Upper lobe of right lung (tissue), 1 donor: ENCODE results near the gene PTPRH. TPM values are rescaled to one million over a fixed set of nuclear protein-coding genes. Genes with fewer than 3 reads are reported as not detected.

ENCODE experiments used
- ATAC-seq: fragments of 200-7000 bp; cut with Tn5 transposase; one replicate; pipeline ENCODE4 v1.9.1; 2020; ENCODE audit warnings: mild to moderate bottlenecking, moderate library complexity
- DNase-seq: peaks from one replicate; pipeline ENCODE4 v3.0.0-alpha.2; 2020
- H3K27ac ChIP-seq: fragments of 200-600 bp; one replicate; pipeline ENCODE4 v1.8.0; 2022
- H3K27me3 ChIP-seq: fragments of 200-600 bp; one replicate; pipeline ENCODE4 v1.8.0; 2022; ENCODE audit warnings: mild to moderate bottlenecking
- H3K36me3 ChIP-seq: fragments of 200-600 bp; one replicate; pipeline ENCODE4 v1.8.0; 2022
- H3K4me1 ChIP-seq: fragments of 200-600 bp; one replicate; pipeline ENCODE4 v1.8.0; 2022
- H3K4me3 ChIP-seq: fragments of 200-600 bp; one replicate; pipeline ENCODE4 v1.8.0; 2022; ENCODE audit warnings: mild to moderate bottlenecking
- H3K9me3 ChIP-seq: fragments of 200-600 bp; one replicate; pipeline ENCODE4 v1.8.0; 2022
- intact Hi-C: fragments of 100-400 bp; cut with DNase I; formaldehyde crosslinking; loops from one replicate; pipeline ENCODE4 v1.11.0; 2022
- total RNA-seq: library from RNA; stranded (reverse); fragmentation: NEBNext Ultra II Directional; extraction: Animal tissue kit (Norgen Biotek cat#: 25700); gene quantifications from one replicate; pipeline ENCODE4 v1.2.1, GENCODE V29; 2021
- TF ChIP-seq, protein P1 (sequence below): fragments of 200-600 bp; IDR thresholded peaks from one replicate; pipeline ENCODE4 v1.8.0; 2022; ENCODE audit warnings: antibody characterized with exemption
- donor health status: DM: no; HTN: yes; CAD: no; lungs with severe emphysema.

PTPRH gene
- total RNA-seq, 1 donor from 2014 or later, result not detected

DNA sequence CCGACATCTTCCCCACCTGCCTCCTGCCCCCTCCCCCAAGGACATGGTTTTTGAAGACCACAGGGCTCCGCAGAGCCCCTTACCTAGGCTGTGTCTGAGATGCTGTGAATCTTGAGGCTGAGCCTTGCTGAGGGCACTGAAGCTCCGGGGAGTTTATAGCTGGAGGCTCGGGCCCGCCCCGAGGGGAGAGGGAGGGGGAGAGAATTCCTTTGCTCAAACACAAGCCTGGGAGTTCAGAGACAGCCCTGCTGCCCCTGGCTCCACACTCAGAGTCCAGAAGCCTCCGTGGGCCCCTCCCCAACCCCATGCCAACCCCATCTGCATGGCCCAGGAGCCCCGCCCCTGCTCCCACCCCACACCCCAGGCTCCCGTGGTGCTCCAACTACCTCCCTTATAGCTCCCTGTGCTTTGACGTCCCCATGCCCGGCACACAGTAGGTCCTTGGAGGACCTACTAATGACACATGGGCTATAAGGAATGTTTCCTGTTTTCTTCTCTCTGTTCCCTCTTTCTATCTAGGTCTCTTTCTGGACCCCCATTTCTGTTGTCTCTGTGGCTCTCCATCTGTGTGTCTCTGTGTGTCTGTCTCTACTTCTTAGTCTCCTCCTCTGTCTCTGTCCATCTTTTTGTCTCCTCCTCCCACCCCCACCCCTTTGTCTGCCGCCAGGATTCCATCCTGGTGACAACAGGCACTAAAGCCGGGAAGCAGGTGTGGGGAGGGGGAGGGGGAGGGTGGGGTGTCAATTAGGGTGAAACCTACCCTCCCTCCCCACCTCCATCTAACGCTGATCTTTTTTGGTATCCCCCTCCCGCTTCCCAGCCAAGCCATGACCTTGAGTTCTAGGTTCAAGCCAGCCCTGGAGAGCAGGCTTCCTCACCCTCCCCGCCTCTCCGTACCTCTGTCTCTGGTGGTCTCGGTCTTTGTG is 60.0 kb downstream of the PTPRH start, which contains the start of gene TNNT1:
TSS of gene TNNT1 (minus strand) at position 129 of the 926 bp plus-strand sequence. CDS start 2,049 bp downstream, outside the sequence.
- Histone ChIP-seq H3K4me1 (no peaks in the 10 kb centered on the region), H3K36me3 (no peaks in the 10 kb centered on the region), H3K27ac (no peak within 1 kb of the TSS), H3K4me3 (no peak within 1 kb of the TSS), H3K27me3 (peaks cover 39% of the 10 kb centered on the region), H3K9me3 (no peaks in the 10 kb centered on the region)
- intact Hi-C loops, result no loop called here
- peak; percentile 51 for DNase-seq
- TF ChIP-seq, protein P1, sequence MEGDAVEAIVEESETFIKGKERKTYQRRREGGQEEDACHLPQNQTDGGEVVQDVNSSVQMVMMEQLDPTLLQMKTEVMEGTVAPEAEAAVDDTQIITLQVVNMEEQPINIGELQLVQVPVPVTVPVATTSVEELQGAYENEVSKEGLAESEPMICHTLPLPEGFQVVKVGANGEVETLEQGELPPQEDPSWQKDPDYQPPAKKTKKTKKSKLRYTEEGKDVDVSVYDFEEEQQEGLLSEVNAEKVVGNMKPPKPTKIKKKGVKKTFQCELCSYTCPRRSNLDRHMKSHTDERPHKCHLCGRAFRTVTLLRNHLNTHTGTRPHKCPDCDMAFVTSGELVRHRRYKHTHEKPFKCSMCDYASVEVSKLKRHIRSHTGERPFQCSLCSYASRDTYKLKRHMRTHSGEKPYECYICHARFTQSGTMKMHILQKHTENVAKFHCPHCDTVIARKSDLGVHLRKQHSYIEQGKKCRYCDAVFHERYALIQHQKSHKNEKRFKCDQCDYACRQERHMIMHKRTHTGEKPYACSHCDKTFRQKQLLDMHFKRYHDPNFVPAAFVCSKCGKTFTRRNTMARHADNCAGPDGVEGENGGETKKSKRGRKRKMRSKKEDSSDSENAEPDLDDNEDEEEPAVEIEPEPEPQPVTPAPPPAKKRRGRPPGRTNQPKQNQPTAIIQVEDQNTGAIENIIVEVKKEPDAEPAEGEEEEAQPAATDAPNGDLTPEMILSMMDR, result no peak
- ATAC-seq, result no peak

DNA sequence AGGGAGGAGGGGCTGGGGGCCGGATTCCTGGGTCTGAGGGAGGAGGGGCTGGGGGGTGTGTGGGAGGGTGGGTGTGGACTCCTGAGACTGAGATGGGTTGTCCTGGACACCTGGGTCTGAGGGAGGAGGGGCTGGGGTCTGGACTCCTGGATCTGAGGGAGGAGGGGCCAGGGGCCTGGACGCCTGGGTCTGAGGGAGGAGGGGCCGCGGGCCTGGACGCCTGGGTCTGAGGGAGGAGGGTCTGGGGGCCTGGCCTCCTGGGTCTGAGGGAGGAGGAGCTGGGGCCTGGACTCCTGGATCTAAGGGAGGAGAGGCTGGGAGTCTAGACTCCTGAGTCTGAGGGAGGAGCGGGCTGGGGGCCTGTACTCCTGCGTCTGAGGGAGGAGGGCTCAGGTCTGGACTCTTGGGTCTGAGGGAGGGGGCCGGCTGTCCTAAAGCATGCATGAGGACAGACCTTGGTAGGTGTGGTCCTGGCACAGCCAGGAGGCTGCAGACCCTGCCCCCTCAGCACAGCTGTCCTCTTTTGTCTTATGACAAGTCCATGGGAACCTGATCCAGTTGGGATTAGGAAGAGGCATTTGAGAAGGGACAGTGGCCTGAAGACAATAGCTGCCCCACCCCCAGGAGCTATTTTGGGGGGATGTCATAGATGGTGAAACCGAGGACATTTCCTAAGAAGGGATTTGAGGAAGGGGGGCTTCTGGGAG is 61.6 kb downstream of the PTPRH start:
- no peak overlapping the region for H3K27ac ChIP-seq
- intact Hi-C loops, result no loop called here
- no peak overlapping the region for H3K4me3 ChIP-seq
- H3K4me1 ChIP-seq, result no peaks in the 10 kb centered on the region
- DNase-seq (no peak), ATAC-seq (no peak)
- H3K9me3 ChIP-seq, result no peaks in the 10 kb centered on the region
- TF ChIP-seq, protein P1, result no peak
- peaks cover 52% of the 10 kb centered on the region for H3K27me3 ChIP-seq
- no peaks in the 10 kb centered on the region for H3K36me3 ChIP-seq

- no peaks in the 10 kb centered on the region for H3K36me3 ChIP-seq
- H3K27ac ChIP-seq, result no peak overlapping the region
- no peaks in the 10 kb centered on the region for H3K4me1 ChIP-seq
- peaks cover 60% of the 10 kb centered on the region for H3K27me3 ChIP-seq
- DNase-seq (no peak), ATAC-seq (peak; percentile 8)
- intact Hi-C loops, result no loop called here
- TF ChIP-seq, protein P1, result no peak
- no peaks in the 10 kb centered on the region for H3K9me3 ChIP-seq
- no peak overlapping the region for H3K4me3 ChIP-seq
Observed at GRCh38 chr19:55146705-55147273, 62.5 kb downstream of the PTPRH start.

- no peak for DNase-seq
- H3K4me1 ChIP-seq, result no peaks in the 10 kb centered on the region
- H3K4me3 ChIP-seq, result no peak overlapping the region
- no peaks in the 10 kb centered on the region for H3K36me3 ChIP-seq
- peaks cover 65% of the 10 kb centered on the region for H3K27me3 ChIP-seq
- H3K27ac ChIP-seq, result no peak overlapping the region
- ATAC-seq, result peak; percentile 22
- no peaks in the 10 kb centered on the region for H3K9me3 ChIP-seq
- intact Hi-C loops, result no loop called here
- TF ChIP-seq, protein P1, result peak; percentile 27
Observed at GRCh38 chr19:55146078-55146704, 63.1 kb downstream of the PTPRH start.

- H3K27ac ChIP-seq, result no peak overlapping the region
- no peak overlapping the region for H3K4me3 ChIP-seq
- peaks cover 73% of the 10 kb centered on the region for H3K27me3 ChIP-seq
- ATAC-seq (peak; percentile 71), DNase-seq (no peak)
- TF ChIP-seq, protein P1, result no peak
- H3K36me3 ChIP-seq, result no peaks in the 10 kb centered on the region
- intact Hi-C loops, result no loop called here
- H3K4me1 ChIP-seq, result no peaks in the 10 kb centered on the region
- no peaks in the 10 kb centered on the region for H3K9me3 ChIP-seq
Observed at GRCh38 chr19:55145232-55145631, 64.1 kb downstream of the PTPRH start.
